IPS-18c (cell line): Measurements from ENCODE around the gene RSU1.

ENCODE experiments used
- H3K4me3 ChIP-seq: 2 replicates; pipeline ENCODE4 v1.7.0; 2013; ENCODE audit warnings: low read depth, mild to moderate bottlenecking, low read length, moderate library complexity; ENCODE audit not compliant: insufficient read depth
- H3K9me3 ChIP-seq: one replicate; pipeline ENCODE4 v1.6.1; 2013; ENCODE audit warnings: mild to moderate bottlenecking, low read length, moderate library complexity; ENCODE audit not compliant: control insufficient read depth, insufficient read depth

Gene RSU1

DNA sequence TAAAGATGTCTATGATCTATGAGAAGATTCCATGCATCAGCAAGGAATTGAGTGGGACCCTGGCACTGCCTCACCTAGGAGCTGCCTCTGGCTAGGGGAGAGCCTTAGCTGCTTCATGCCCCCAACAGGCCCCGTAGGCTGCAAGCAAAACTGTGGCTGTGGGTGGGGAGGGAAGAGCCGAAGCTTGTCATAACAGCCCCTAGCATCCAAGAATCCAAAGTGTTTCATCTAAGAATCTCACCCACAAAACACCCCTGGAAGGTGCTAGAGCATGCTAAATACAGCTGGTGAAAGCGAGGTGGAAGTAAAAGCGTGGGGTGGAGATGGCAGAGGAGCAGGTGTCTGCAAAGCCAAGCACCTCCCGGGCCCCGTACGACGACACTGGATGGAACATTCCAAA is 208.0 kb downstream of the RSU1 start:
- Histone ChIP-seq H3K9me3 (no peaks in the 10 kb centered on the region), H3K4me3 (no peak overlapping the region)

DNA sequence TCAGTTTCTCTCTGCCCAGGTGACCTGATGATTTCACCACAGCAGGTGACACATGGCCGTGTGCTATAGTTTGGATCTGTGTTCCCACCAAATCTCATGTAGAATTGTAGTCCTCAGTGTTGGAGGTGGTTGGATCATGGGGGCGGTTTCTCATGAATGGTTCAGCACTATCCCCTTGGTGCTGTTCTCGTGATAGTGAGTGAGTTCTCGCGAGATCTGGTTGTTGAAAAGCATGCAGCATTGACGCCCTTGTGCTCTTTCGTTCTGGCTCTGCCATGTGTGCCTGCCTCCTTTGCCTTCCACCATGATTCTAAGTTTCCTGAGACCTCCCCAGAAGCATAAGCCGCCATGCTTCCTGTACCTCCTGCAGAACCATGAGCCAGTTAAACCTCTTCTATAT is 210.3 kb downstream of the RSU1 start:
- no peak overlapping the region for H3K4me3 ChIP-seq
- no peaks in the 10 kb centered on the region for H3K9me3 ChIP-seq

DNA sequence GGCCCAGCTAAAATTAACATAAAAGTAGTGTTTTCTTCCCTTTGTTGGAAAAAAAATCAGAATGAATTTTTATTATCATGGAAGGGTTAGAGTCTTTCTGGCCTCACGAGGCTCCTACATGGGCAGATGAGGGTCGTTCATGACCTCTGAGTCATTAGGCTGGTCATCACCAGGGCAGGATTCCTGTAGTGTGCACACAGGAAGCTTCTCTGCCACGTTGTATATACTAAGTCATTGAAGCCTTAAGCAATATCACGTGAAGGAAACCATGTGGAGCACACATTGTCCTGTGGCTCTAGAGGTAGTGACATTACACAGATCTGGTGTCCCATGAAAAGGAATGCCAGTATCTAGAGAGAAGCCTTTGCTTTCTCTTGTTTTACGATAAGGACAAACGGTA is 210.8 kb downstream of the RSU1 start:
- no peak overlapping the region for H3K4me3 ChIP-seq

DNA sequence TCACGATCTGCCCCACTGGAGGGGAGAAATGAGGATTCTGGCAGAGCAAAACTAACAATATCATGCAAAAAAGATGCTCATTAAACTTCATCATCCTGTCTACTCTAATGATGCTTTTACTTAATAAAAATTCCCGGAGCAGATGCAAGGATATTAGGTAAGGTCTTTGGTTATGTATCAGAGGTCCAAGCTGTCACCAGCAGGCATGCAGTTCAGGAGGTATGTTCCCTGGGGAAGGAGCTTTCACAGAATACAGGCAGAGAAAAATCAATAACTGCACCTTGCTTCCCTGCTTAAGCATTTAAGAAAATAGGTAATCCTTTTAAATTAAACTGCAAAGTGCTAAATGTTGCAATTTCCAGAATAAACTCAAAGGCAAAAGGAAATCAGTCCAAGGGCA is 213.9 kb downstream of the RSU1 start:
- H3K4me3 ChIP-seq, result no peak overlapping the region
- no peaks in the 10 kb centered on the region for H3K9me3 ChIP-seq

More for the DNA sequence above, 210.8 kb downstream of the RSU1 start:
- H3K9me3 ChIP-seq, result no peaks in the 10 kb centered on the region

DNA sequence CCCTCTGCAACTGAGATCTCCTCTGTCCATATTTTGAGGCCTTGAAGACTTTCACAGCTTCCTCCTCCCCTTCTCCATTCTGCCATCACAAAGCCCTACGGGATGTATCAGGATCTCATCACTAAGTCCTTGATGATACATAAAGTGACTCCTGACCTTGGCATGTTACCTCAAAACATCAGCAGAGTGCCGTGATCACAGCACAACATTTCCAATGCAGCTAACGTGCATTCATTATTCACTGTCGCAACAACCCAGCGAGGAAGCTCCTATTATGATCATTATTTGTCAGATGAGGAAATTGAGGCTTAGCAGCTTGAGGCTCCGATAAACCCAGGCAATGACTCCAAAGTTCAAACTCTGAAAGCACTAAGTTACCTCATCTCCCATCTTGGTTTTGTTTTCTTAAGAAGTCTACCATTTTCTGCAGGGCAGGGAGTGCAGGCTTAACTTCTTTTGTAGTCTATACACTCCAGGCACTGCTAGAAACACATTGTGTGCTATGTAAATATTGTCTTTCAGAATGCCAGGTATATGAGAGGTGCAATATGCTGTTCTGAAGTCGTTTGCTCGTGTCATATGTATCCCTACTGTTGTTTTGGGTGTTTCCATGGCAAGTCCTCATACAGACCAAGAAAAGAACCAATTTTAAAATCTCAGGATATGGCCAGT is 215.0 kb downstream of the RSU1 start:
- H3K9me3 ChIP-seq, result no peaks in the 10 kb centered on the region
- no peak overlapping the region for H3K4me3 ChIP-seq

DNA sequence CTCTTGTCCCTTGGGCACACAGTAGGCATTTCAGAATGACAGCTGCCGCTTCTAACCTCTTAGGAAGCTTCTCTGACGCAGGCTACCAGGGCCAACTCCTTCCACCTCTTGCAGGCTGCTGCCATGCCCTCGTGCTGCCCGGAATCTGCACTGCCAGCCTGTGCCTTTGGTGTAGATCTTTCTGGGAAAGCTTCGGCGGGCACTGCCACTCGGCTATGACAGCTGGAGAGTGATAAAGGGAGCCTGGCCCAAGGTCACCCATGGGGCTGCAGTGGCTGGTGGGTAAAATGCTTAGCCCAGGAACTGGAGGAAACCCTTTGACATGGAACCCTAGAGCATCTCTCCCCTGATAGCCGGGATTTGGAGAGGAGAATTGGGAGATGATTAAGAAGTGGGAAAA is 217.6 kb downstream of the RSU1 start:
- Histone ChIP-seq H3K4me3 (no peak overlapping the region), H3K9me3 (no peaks in the 10 kb centered on the region)

DNA sequence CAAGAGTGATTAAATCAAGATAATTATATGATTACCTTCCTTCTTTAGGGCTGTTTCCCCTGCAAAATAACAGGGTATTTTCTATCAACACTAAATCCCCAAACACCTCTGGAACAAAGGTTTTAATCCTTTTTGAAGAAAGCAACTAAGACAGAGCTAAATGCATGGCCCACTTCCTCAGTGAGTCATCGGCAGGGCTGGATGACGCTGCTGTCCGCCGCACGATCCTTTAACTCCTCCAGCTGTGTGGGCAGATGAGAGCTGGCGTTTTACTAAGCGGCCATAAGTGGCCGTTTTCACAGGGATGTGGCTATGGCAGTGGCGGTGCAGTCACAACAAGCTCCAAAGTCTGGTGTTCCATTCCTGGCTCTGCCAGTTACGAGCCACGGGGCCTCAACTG is 219.6 kb downstream of the RSU1 start:
- Histone ChIP-seq H3K9me3 (no peaks in the 10 kb centered on the region), H3K4me3 (no peak overlapping the region)

DNA sequence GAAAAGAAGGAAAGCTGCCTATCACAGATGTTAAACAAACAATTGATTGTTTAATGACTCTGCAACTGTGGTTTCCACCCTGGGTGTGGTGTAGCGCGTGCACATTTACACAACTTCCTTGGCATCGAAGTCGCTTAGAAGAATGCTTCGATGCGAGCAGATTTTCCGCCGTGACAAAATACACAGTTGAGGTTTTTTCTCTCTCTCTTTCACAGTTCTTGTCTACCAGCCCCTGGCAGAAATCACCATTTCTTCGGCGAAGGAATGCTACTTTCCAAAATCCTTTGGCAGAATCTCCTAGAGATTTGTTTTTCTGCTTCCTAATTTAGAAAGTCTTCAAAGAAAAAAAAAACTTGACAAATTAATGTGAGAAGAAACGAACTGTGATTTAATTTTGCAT is 224.8 kb downstream of the RSU1 start:
- H3K4me3 ChIP-seq, result no peak overlapping the region
- H3K9me3 ChIP-seq, result no peaks in the 10 kb centered on the region

DNA sequence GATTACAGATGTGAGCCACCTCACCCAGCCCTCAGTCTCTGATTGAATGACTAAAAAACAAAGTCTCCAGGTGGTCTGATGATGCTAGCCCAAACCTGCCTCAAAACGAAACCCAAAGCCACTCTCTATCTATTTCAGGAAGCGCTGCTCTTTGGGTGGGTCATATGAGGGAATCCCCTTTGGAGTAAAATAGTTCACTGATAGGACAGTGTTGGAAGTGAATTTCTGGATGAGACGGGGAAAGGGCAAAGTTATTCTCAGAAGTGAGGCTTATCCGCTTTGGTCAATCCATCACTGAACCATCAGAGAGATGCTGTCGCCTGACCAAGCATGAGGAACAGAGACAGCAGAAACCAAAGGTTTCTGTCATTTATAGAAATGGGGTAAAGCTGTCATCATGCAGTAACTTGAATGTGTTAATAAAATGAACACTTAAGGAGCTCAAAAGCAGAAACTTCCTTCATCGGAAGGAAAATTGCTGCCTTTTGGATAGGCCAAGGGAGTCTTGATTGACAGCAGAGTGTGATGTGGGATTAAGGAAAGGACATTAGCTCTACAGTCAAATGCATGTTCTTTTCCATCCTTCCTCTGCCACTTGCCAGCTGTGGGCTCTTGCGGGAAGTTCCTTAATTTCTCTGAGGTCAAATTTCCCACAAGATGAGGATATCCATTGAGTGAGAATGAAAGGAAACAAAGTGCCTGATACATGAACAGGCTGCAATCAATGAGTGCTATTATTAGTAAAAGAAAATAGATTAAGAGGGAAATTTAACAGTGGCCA is 230.7 kb downstream of the RSU1 start:
- Histone ChIP-seq H3K4me3 (no peak overlapping the region), H3K9me3 (no peaks in the 10 kb centered on the region)

DNA sequence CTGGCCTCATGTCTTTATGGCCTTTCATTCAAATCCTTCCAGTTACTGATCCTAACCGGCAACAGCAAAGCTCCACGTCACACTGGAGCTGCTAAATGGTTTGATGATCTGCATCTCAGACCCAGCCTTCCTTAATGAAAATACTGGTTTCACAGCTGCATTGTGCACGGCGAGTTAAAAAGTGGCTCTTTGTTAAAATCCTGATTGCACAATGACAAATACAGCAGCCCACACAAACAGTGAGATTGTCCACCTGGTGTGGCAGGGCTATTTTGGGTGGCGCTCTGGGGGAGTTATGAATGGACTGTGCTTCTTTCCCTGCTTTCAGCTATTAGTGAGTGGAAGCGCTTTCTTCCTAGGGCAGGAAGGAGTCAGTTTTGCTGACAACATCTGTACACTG is 232.1 kb downstream of the RSU1 start:
- H3K9me3 ChIP-seq, result no peaks in the 10 kb centered on the region
- no peak overlapping the region for H3K4me3 ChIP-seq

DNA sequence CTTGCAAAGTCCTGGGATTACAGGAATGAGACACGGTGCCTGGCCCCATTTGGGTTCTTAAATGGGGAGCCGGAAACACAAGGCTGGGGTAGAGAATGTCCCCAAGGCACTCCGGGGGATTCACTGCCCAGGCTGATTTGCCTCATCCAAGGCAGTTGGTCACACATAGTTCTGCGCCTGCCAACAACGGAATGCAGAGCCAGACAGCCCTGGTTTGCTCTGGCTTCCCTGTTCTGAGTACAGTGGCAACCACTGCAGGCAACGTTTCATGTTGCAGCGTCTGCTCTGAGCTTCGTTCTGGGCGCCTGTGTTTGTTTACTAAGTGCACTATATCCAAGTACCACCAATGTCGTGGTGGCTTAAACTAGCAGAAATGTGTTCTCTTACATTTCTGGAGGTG is 233.8 kb downstream of the RSU1 start:
- H3K9me3 ChIP-seq, result no peaks in the 10 kb centered on the region
- H3K4me3 ChIP-seq, result no peak overlapping the region

DNA sequence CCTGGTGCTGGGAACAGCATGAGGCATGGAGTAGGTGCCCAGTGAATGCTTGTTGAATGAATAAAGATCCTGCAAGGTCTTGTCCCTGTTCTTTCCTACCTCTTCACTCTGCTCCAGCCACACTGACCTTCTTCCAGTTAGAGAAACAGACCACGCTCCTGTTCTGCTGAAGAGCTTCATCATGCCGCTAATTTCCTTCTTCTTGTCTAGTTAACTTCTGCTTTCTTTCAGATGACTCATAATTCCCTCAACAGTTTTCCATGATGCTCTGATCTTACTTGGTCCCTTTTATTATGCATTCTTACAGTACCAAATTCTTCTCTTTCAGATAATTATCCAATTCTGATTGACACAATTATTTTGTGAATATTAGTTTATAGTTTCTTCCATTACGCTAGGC is 236.0 kb downstream of the RSU1 start:
- H3K9me3 ChIP-seq, result no peaks in the 10 kb centered on the region
- H3K4me3 ChIP-seq, result no peak overlapping the region

DNA sequence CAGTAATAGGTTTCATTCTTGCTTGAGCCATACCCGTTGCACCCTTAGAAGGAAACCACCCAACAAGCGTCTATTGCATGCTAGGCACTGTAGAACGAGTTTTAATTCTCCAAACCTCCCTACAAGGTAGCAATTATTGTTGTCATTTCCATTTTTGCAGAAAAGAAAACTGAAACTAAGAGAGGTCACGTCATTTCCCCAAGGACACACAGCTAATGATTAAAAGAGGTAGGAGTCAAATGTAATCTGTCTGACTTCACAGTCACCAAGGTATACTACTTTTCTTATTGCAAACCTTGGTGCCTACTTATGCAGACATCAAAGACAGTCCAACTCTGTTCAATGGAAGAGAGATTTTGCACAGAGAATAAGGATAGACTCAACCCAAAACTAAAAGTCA is 246.5 kb downstream of the RSU1 start:
- H3K4me3 ChIP-seq, result no peak overlapping the region
- no peaks in the 10 kb centered on the region for H3K9me3 ChIP-seq

DNA sequence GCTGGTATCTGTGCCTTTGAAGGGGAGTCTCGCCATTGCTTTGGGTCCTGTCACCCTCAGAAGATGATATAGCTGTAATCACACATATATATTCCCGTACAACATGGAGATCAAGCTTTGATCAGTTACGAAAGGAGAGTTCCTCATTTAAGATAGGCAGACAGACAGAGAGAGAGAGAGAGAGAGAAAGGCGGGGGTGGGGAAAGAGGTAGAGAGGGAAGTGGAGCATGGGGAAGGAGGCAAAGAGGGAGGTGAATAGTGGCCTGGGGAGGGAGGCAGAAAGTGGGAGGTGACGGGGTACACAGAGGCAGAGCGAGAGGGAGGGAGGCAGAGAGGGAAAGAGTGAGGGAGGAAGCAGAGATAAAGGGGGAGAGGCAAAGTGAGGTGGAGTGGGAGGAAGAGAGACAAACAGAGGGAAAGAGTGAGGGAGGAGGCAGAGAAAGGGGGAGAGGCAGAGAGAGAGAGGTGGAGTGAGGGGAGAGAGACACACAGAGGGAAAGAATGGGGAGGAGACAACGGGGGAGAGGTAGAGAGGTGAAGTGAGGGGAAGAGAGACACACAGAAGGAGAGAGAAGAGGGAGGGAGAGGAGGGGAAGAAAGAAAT is 250.9 kb downstream of the RSU1 start:
- H3K4me3 ChIP-seq, result no peak overlapping the region; the same call in 1 of the 2 replicates
- H3K9me3 ChIP-seq, result peaks cover 2% of the 10 kb centered on the region

DNA sequence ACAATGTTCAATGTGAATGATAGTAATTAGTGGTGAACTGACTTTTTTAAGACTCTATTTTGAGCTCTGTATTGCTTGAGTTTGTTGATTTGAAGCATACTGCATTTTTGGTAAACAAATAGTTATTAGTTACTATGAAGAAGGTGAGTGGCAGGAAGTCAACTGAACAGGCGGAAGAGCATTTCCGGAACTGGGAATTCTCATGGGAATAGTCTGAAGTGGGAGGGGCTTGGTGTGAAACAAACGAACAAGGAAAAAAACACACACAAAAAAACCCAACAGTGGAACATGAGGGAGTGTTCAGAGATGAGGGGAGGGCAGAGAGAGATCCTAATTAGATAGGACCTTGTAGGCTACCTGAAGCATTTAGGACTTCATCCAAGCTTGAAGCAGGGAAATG is 251.6 kb downstream of the RSU1 start:
- Histone ChIP-seq H3K9me3 (peaks cover 2% of the 10 kb centered on the region), H3K4me3 (no peak overlapping the region)

DNA sequence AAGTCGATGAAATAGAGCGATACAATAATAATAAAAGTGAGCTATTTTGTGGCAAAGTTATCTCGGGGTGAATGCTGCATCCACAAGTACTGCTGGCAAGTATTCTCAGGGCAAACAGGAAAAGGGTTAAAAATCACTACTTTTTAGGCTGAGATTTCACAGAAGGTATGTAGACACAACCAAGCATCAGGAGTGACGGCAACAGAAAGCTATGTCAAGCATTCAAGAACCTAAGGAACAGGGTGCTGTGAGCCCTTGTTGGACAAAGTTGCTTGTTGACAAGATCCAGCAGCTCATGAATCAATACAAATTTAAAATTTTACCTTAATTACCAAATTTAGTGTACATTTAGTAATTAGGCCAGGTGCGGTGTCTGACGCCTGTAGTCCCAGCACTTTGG is 254.3 kb downstream of the RSU1 start:
- Histone ChIP-seq H3K9me3 (peaks cover 2% of the 10 kb centered on the region), H3K4me3 (no peak overlapping the region)

DNA sequence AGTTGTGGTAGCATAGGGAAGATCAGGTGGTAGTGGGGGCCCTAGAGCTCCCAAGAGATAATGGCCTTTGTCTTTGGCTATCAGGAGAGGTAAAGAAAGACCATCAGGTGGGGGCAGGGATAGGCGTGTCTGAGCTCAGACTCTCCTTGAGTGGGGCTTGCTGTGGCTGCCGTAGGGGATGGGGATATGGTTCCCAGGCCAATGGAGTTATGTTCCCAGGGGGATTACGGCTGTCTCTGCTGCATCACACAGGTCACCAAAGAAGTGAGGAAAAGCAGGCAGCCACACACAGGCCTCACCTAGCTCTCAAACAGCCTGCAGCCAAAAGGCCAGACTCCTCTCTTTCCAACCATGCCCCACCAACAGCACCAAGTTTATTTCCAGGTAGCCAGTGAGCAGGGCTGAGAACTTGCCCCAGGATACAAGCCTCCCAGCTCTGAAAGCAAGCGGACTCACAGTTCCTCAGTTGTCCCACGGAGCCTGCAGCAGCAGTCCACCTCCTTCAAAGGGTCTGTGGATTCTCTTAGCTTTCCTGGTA is 257.9 kb downstream of the RSU1 start:
- peaks cover 2% of the 10 kb centered on the region for H3K9me3 ChIP-seq
- H3K4me3 ChIP-seq, result no peak overlapping the region

DNA sequence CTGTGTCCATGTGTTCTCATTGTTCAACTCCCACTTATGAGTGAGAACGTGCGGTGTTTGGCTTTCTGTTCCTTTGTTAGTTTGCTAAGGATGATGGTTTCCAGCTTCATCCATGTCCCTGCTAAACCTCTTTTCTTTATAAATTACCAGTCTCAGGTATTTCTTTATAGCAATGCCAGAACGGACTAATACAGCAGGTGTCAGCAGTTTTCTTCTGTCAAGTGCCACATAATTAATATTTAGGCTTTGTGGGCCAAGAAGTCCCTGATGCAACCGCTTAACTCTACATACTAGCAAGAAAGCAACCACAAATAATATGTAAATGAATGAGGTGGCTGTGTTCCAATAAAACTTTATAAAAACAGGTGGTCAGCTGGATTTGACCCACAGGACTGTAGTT is 269.3 kb downstream of the RSU1 start:
- Histone ChIP-seq H3K9me3 (no peaks in the 10 kb centered on the region), H3K4me3 (no peak overlapping the region)
